Testis (tissue), 3 donors: ENCODE results near the gene MYO19. TPM values are rescaled to one million over a fixed set of nuclear protein-coding genes. Genes with fewer than 3 reads are reported as not detected.

Source experiments
- DNase-seq: peaks from one replicate; pipeline ENCODE4 v3.0.0-alpha.2; 2019
- H3K27ac ChIP-seq, 2 donors: fragments of 200-600 bp; sonication (generic); one replicate each; pipeline ENCODE4 v1.5.1; 2019
- H3K27me3 ChIP-seq: fragments of 200-600 bp; sonication (generic); one replicate; pipeline ENCODE4 v1.5.1; 2019
- H3K36me3 ChIP-seq: fragments of 200-600 bp; sonication (generic); one replicate; pipeline ENCODE4 v1.5.1; 2017; ENCODE audit warnings: low read depth; ENCODE audit errors: missing control alignments
- H3K4me1 ChIP-seq: fragments of 200-600 bp; sonication (generic); one replicate; pipeline ENCODE4 v1.5.1; 2019
- H3K4me3 ChIP-seq, 2 donors: fragments of 200-600 bp; sonication (generic); one replicate each; pipeline ENCODE4 v1.5.1; 2017 to 2019
- H3K9me3 ChIP-seq: fragments of 200-600 bp; sonication (generic); one replicate; pipeline ENCODE4 v1.5.1; 2017
- CTCF ChIP-seq, 3 experiments: fragments of 450-650 bp in 2 of 3; fragments of 200-600 bp in 1 of 3; sonication (generic) in 1 of 3; IDR thresholded peaks; one replicate each; pipeline ENCODE4 v1.5.1; 2016 to 2019; ENCODE audit warnings: antibody characterized with exemption in 3 of 3, mild to moderate bottlenecking in 2 of 3, moderate library complexity in 1 of 3
- POLR2A ChIP-seq: fragments of 450-650 bp; IDR thresholded peaks from one replicate; pipeline ENCODE4 v1.6.1; 2017; ENCODE audit warnings: antibody characterized with exemption, mild to moderate bottlenecking, moderate library complexity
- WGBS, 2 donors: methylation state at CpG; one replicate each; pipeline ENCODE4 v1.1.5; 2018; 5-methylcytosine and 5-hydroxymethylcytosine counted together
- intact Hi-C: fragments of 100-400 bp; cut with DNase I; formaldehyde crosslinking; loops from one replicate; pipeline ENCODE4 v1.15.1; 2023; ENCODE audit warnings: low total_unique reads
- polyA plus RNA-seq: library from polyadenylated mRNA; stranded (reverse); fragments of 350-450 nt; fragmentation: Illumina TruSeq; extraction: RNeasy Lipid Tissue Mini Kit (QIAGEN cat#74804); gene quantifications from one replicate; pipeline ENCODE4 v1.2.3, GENCODE V29; 2014; ENCODE audit warnings: low read depth, low replicate concordance; ENCODE audit not compliant: insufficient read depth
- total RNA-seq, 2 donors: library from RNA; depleted of rRNA; stranded (reverse); fragments of >200 nt; gene quantifications; one replicate each; pipeline ENCODE4 v1.2.3, GENCODE V29; 2016

MYO19 gene
- total and polyA plus RNA-seq, 3 donors from 2014 or later, result 52.2 to 163 (median 128) TPM

- no peak overlapping the region for H3K4me3 ChIP-seq
- no peaks in the 10 kb centered on the region for H3K36me3 ChIP-seq
- no peaks in the 10 kb centered on the region for H3K9me3 ChIP-seq
- WGBS, 2 donors, result 94% methylated on average over 5 to 8 of the region's 8 CpGs
- intact Hi-C loops, result no loop called here
- DNase-seq, result no peak
- H3K27me3 ChIP-seq, result no peaks in the 10 kb centered on the region
- TF ChIP-seq POLR2A (no peak), CTCF (IDR thresholded peaks at IDR 0.05) (no peak)
- H3K4me1 ChIP-seq, result no peaks in the 10 kb centered on the region
- no peak overlapping the region for H3K27ac ChIP-seq
These were observed 29.5 kb downstream of the MYO19 start for GRCh38 chr17:36505171-36505570.

- H3K4me3 ChIP-seq, result no peak overlapping the region
- intact Hi-C loops, result no loop called here
- H3K27ac ChIP-seq, result no peak overlapping the region
- DNase-seq, result no peak
- no peaks in the 10 kb centered on the region for H3K9me3 ChIP-seq
- H3K27me3 ChIP-seq, result no peaks in the 10 kb centered on the region
- no peak for TF ChIP-seq CTCF (IDR thresholded peaks at IDR 0.05)
- no peak for TF ChIP-seq POLR2A
- no peaks in the 10 kb centered on the region for H3K4me1 ChIP-seq
- H3K36me3 ChIP-seq, result no peaks in the 10 kb centered on the region
- WGBS, 2 donors, result 91 to 100% methylated on average over 1 to 5 of the region's 5 CpGs
These were observed 30.5 kb downstream of the MYO19 start for GRCh38 chr17:36504156-36504545.

- Histone ChIP-seq H3K4me3 (no peak overlapping the region), H3K36me3 (no peaks in the 10 kb centered on the region), H3K9me3 (no peaks in the 10 kb centered on the region), H3K27ac (no peak overlapping the region), H3K4me1 (no peaks in the 10 kb centered on the region), H3K27me3 (no peaks in the 10 kb centered on the region)
- DNase-seq, result no peak
- no peak for TF ChIP-seq CTCF (IDR thresholded peaks at IDR 0.05)
- no peak for TF ChIP-seq POLR2A
- 96 to 97% methylated on average over 3 to 7 of the region's 7 CpGs for WGBS, 2 donors
- intact Hi-C loops, result no loop called here
These were observed 31.1 kb downstream of the MYO19 start for GRCh38 chr17:36503456-36504155.

GRCh38 chr17:36501963-36502362 lies 32.7 kb downstream of the MYO19 start:
- Histone ChIP-seq H3K4me1 (no peaks in the 10 kb centered on the region), H3K27ac (no peak overlapping the region), H3K4me3 (no peak overlapping the region), H3K36me3 (no peaks in the 10 kb centered on the region), H3K27me3 (no peaks in the 10 kb centered on the region), H3K9me3 (no peaks in the 10 kb centered on the region)
- intact Hi-C loops, result no loop called here
- TF ChIP-seq POLR2A, result no peak
- no peak for TF ChIP-seq CTCF (IDR thresholded peaks at IDR 0.05)
- WGBS, 2 donors, result 83 to 89% methylated on average over 6 of the region's 6 CpGs
- no peak for DNase-seq

GRCh38 chr17:36501351-36501750 lies 33.3 kb downstream of the MYO19 start:
- 78 to 89% methylated on average over 3 of the region's 3 CpGs for WGBS, 2 donors
- Histone ChIP-seq H3K4me3 (no peak overlapping the region), H3K4me1 (no peaks in the 10 kb centered on the region), H3K27ac (no peak overlapping the region), H3K9me3 (no peaks in the 10 kb centered on the region), H3K27me3 (no peaks in the 10 kb centered on the region), H3K36me3 (no peaks in the 10 kb centered on the region)
- intact Hi-C loops, result no loop called here
- TF ChIP-seq CTCF (IDR thresholded peaks at IDR 0.05) (no peak), POLR2A (no peak)
- DNase-seq, result no peak
